Glutamatergic neuron (in vitro differentiated cells): ENCODE results near the gene BTBD16. TPM values are rescaled to one million over a fixed set of nuclear protein-coding genes. Genes with fewer than 3 reads are reported as not detected.

ENCODE experiments used
- DNase-seq: peaks from one replicate; pipeline ENCODE4 v3.0.0; 2022
- H3K27ac Mint-ChIP-seq: one replicate; pipeline ENCODE4 v1.8.0; 2020; ENCODE audit warnings: mild to moderate bottlenecking, mixed read lengths, inconsistent platforms; ENCODE audit not compliant: unreplicated experiment
- H3K27me3 Mint-ChIP-seq: one replicate; pipeline ENCODE4 v1.8.0; 2020; ENCODE audit warnings: mild to moderate bottlenecking, moderate library complexity, mixed read lengths, inconsistent platforms; ENCODE audit not compliant: unreplicated experiment
- H3K36me3 Mint-ChIP-seq: one replicate; pipeline ENCODE4 v1.8.0; 2020; ENCODE audit warnings: mild to moderate bottlenecking, mixed read lengths, inconsistent platforms; ENCODE audit not compliant: unreplicated experiment
- H3K4me1 Mint-ChIP-seq: one replicate; pipeline ENCODE4 v1.8.0; 2020; ENCODE audit warnings: mild to moderate bottlenecking, low read depth, mixed read lengths, inconsistent platforms; ENCODE audit not compliant: unreplicated experiment
- H3K4me3 Mint-ChIP-seq: one replicate; pipeline ENCODE4 v1.8.0; 2020; ENCODE audit warnings: mild to moderate bottlenecking, mixed read lengths, inconsistent platforms; ENCODE audit not compliant: unreplicated experiment
- H3K9me3 Mint-ChIP-seq: one replicate; pipeline ENCODE4 v1.8.0; 2020; ENCODE audit warnings: mild to moderate bottlenecking, moderate library complexity, mixed read lengths, inconsistent platforms; ENCODE audit not compliant: unreplicated experiment
- total RNA-seq: library from RNA; stranded (reverse); fragmentation: NEBNext Ultra II Directional; extraction: Animal tissue kit (Norgen Biotek cat#: 25700); gene quantifications from one replicate; pipeline ENCODE4 v1.2.1, GENCODE V29; 2021; ENCODE audit not compliant: unreplicated experiment
- TF ChIP-seq, protein P1 (sequence below): fragments of 200-600 bp; sonication (generic); IDR thresholded peaks from one replicate; pipeline ENCODE4 v1.5.0; 2021; ENCODE audit not compliant: partially characterized antibody, unreplicated experiment

BTBD16 gene
- total RNA-seq, 1 donor from 2014 or later = 0.98 TPM

- DNase-seq = no peak
- peaks cover 20% of the 10 kb centered on the region for H3K4me1 Mint-ChIP-seq
- peaks cover 13% of the 10 kb centered on the region for H3K27me3 Mint-ChIP-seq
- H3K4me3 Mint-ChIP-seq = no peak overlapping the region
- H3K36me3 Mint-ChIP-seq = peaks cover 6% of the 10 kb centered on the region
- H3K27ac Mint-ChIP-seq = no peak overlapping the region
- TF ChIP-seq, protein P1, sequence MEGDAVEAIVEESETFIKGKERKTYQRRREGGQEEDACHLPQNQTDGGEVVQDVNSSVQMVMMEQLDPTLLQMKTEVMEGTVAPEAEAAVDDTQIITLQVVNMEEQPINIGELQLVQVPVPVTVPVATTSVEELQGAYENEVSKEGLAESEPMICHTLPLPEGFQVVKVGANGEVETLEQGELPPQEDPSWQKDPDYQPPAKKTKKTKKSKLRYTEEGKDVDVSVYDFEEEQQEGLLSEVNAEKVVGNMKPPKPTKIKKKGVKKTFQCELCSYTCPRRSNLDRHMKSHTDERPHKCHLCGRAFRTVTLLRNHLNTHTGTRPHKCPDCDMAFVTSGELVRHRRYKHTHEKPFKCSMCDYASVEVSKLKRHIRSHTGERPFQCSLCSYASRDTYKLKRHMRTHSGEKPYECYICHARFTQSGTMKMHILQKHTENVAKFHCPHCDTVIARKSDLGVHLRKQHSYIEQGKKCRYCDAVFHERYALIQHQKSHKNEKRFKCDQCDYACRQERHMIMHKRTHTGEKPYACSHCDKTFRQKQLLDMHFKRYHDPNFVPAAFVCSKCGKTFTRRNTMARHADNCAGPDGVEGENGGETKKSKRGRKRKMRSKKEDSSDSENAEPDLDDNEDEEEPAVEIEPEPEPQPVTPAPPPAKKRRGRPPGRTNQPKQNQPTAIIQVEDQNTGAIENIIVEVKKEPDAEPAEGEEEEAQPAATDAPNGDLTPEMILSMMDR = no peak
- H3K9me3 Mint-ChIP-seq = peaks cover 7% of the 10 kb centered on the region
Measured at GRCh38 chr10:122292376-122292775, 21.3 kb downstream of the BTBD16 start.

DNA sequence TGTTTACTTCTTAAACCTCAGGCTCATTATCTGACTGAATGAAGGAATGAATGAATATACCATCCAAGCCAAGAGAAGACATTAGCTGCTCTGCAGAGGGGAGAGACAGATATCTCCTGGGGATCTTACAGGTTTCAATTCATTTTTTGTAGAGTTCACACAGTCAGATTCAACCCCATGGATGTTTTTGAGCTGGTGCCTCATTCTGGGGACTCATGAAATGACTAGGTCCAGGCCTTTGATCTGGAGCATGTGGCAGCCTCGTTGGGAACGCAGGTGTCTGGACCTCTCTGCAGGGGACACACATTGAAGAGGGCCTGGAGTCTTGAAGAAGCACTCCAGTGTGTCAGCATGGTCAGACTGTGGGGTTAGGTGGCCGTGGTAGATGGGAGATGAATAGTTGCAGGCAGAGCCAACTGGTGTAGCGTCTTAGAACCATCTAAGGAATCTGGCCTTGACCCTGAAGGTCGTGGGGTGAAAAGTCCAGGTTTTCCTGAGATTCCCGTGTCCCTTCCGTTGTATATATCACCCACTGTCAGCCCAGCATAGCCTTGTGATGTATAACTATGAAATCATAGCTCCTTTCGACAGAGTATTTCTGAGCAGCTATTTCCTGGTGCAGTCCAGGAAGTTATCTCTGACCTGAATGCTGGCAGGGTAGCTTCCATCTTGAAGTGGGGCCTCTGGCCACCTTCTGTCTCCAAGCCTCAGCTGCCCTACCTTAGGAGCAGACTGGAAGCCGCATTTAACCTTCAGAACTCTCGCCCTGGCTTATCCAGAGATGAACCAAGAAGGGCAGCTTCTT is 22.3 kb downstream of the BTBD16 start:
- H3K4me3 Mint-ChIP-seq = no peak overlapping the region
- H3K36me3 Mint-ChIP-seq = peaks cover 6% of the 10 kb centered on the region
- H3K27me3 Mint-ChIP-seq = peaks cover 13% of the 10 kb centered on the region
- no peak overlapping the region for H3K27ac Mint-ChIP-seq
- TF ChIP-seq, protein P1 = no peak
- DNase-seq = no peak
- H3K9me3 Mint-ChIP-seq = peaks cover 7% of the 10 kb centered on the region
- peaks cover 13% of the 10 kb centered on the region for H3K4me1 Mint-ChIP-seq

- Mint-ChIP-seq H3K4me1 (peaks cover 11% of the 10 kb centered on the region), H3K9me3 (peaks cover 7% of the 10 kb centered on the region), H3K27ac (no peak overlapping the region), H3K27me3 (peaks cover 13% of the 10 kb centered on the region), H3K36me3 (peaks cover 6% of the 10 kb centered on the region), H3K4me3 (no peak overlapping the region)
- TF ChIP-seq, protein P1 = no peak
- DNase-seq = no peak
Measured at GRCh38 chr10:122293961-122294380, 22.9 kb downstream of the BTBD16 start.

DNA sequence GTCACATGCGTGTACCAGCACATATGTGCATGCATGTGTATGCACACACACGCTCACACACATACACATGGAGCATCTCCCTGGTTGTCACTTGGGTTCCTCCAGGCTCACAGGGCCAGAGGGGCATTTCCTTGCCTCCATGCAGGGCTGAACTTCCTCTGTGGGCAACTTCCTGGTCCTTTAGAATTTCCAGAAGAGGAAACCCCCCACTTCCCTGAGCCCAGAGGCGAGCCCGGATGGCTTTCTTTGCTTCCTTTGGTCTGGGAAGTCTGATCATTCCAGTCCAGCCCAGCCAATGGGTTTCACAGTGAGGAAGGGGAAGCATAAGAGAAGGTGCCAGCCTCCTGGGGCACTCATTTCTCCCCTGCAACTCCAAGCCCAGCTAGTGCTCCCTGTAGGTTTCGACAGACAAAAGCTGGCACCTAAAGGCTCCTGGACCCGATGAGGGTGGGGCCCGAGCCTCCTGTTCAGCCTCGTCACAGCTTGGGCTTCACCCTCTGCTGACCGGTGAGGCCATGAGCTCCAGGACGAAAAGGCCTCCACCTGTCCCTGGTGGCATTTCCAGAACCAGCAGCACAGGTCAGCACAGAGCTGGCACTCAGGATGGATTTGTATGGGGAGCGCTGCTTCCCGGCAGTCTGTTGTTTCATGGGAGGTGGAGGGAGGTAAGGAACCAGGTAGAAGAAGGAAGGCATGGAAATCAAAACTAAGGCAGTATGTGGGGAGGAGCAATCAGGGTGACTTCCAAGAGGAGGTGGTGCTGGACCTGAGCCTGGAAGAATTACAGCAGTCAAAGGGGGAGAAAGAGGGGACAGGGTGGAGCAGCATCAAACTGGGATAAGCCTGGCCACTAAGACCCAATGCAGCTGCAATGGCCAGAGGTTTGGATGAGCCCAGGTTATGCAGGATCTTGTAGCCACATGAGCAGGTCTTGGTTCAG is 23.7 kb downstream of the BTBD16 start:
- H3K27ac Mint-ChIP-seq = no peak overlapping the region
- no peak for DNase-seq
- TF ChIP-seq, protein P1 = no peak
- peaks cover 6% of the 10 kb centered on the region for H3K36me3 Mint-ChIP-seq
- H3K4me3 Mint-ChIP-seq = no peak overlapping the region
- peaks cover 11% of the 10 kb centered on the region for H3K4me1 Mint-ChIP-seq
- peaks cover 5% of the 10 kb centered on the region for H3K9me3 Mint-ChIP-seq
- H3K27me3 Mint-ChIP-seq = peaks cover 13% of the 10 kb centered on the region
